ENCODE data around the gene CRYBB3.
"Not testable (repeated sequence)": the region's sequence is repeated elsewhere in the genome, so short reads cannot be mapped to it uniquely, and the experiment has no call there.

CRYBB3 gene

DNA sequence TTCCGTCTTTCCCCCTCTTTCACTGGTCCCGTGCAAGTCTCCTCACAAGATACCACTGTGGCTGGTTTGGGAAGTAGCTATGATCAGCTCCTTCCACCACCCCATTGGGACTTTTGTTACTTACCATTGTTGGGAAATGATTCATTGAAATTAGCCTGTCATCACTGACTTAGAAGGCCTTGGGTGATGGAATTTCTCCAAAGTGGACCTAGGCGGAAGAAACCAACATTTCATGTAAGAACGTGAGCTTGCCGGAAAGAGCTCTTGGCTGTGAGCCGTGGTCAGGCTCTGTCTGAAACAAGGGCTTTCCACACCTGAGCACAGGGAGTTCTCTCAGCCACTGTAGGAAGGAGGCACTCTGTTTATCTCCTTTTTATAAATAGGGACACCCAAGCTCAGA is 23.5 kb upstream of the CRYBB3 start:
- no peak for DNase-seq (ENCODE audit: extremely low read depth, low read depth)
- TF ChIP-seq CTCF (IDR thresholded peaks at IDR 0.05; ENCODE audit: low read depth, low read length): no peak

- no peak for TF ChIP-seq CTCF (IDR thresholded peaks at IDR 0.05; ENCODE audit: low read depth, low read length)
- no peak for DNase-seq (ENCODE audit: extremely low read depth, low read depth)
Observed at GRCh38 chr22:25176799-25177198, 22.9 kb upstream of the CRYBB3 start.

DNA sequence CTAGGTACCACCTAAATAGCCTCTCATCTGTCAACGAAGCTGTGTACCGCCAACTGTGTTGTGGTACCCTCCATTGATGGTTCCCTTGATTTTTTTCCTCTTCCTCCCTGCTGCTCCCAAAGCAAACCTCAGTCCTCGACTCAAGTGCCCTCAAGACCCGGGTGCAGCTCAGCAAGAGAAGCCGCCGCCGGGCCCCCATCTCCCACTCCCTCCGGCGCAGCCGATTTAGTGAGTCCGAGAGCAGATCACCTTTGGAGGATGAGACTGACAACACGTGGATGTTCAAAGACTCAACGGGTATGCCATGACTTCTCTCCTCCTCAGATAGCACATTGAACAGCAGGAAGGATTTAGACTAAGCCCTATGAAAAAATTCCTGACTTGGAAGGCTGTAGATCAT is 22.4 kb upstream of the CRYBB3 start:
- TF ChIP-seq CTCF (IDR thresholded peaks at IDR 0.05; ENCODE audit: low read depth, low read length): no peak
- no peak for DNase-seq (ENCODE audit: extremely low read depth, low read depth)

DNA sequence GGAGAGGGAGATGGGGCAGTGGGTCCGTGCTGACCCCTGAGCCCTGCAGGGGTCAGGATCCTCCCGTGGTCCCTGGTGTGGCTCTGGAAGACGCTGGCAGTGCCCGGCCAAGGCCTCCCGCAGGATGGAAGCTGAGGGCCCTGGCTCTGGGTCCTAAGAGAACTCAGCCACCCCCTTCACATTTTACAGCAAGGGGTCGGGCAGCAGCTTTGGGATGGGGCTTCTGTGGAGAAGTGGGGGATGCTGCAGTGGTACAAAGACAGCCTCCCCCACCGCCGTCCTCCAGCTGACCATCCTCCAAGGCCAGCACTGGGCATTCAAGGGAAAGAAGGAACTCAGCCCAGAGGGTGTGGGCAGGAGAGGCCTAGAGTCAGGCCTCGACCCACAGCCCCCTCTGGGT is 21.8 kb upstream of the CRYBB3 start:
- no peak for DNase-seq (ENCODE audit: extremely low read depth, low read depth)
- no peak for TF ChIP-seq CTCF (IDR thresholded peaks at IDR 0.05; ENCODE audit: low read depth, low read length)

- DNase-seq (ENCODE audit: extremely low read depth, low read depth): not testable (repeated sequence)
Observed at GRCh38 chr22:25178348-25178747, 21.3 kb upstream of the CRYBB3 start.

- not testable (repeated sequence) for DNase-seq (ENCODE audit: extremely low read depth, low read depth)
Observed at GRCh38 chr22:25178869-25179631, 20.6 kb upstream of the CRYBB3 start.

DNA sequence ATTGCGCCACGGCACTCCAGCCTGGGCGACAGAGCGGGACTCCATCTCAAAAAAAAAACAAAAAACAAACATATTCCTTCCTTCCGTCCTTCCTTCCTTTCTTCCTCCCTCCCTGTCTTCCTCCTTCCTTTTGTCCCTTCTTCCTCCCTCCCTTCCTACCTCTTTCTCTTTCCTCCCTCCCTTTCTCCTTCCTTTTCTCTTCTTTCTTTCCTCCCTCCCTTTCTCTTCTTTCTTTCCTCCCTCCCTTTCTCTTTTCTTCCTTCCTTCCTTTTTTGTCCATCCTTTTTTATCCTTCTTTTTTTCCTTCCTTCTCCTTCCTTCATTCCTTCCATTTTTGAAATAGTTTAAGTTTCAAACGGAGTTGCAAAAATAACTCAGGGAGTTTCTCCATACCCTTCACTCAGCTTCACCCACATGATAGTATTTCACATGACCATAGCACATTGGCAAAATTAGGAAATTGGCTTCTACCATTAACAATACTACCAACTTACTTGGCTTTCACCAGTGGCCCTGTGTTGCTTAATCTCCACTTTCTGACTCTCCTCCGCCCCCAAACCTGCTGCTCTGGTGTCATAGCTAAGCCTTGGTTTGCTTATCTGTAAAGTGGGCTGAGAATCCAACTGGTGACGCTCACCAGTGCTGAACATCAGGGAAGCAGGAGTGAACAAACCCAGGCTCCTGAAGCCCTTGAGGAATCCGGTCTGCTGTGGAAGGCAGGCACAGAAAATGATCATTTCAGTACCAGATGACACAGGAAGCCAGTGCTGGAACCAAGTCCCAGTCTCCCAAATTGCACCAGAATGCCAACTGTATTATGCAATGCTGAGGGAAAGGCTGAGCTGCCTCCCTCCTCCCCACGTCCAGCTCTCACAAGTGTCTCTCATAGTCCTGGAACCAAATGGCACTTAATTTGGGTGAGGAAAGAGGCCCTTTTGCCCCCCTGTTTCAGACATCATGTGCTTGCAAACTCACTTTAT is 17.2 kb upstream of the CRYBB3 start:
- TF ChIP-seq CTCF (IDR thresholded peaks at IDR 0.05; ENCODE audit: low read depth, low read length): no peak
- DNase-seq (ENCODE audit: extremely low read depth, low read depth): no peak

GRCh38 chr22:25183949-25184619 is 15.6 kb upstream of the CRYBB3 start:
- no peak for TF ChIP-seq CTCF (IDR thresholded peaks at IDR 0.05; ENCODE audit: low read depth, low read length)
- DNase-seq (ENCODE audit: extremely low read depth, low read depth): no peak
